AG09319 (cell line): ENCODE results near the gene HGF.

Experiments used
- DNase-seq: peaks from one replicate; pipeline ENCODE4 v3.0.0-alpha.2; 2010; ENCODE audit warnings: low read depth; ENCODE audit errors: extremely low read depth
- CTCF ChIP-seq: IDR thresholded peaks from 2 replicates; pipeline ENCODE4 v1.5.1; 2011; ENCODE audit warnings: low read depth, mild to moderate bottlenecking, inconsistent platforms, low read length, moderate library complexity

Gene HGF

GRCh38 chr7:81665236-81665635 is 104.6 kb downstream of the HGF start:
- DNase-seq: no peak
- no peak for TF ChIP-seq CTCF

GRCh38 chr7:81664304-81664703 is 105.5 kb downstream of the HGF start:
- no peak for DNase-seq
- no peak for TF ChIP-seq CTCF

- no peak for DNase-seq
- no peak for TF ChIP-seq CTCF
Measured at GRCh38 chr7:81662531-81662930, 107.3 kb downstream of the HGF start.

GRCh38 chr7:81659697-81660395 is 110.0 kb downstream of the HGF start:
- TF ChIP-seq CTCF: no peak
- DNase-seq: no peak

- no peak for DNase-seq
- no peak for TF ChIP-seq CTCF
Measured at GRCh38 chr7:81657551-81657950, 112.3 kb downstream of the HGF start.

- no peak for TF ChIP-seq CTCF
- no peak for DNase-seq
Measured at GRCh38 chr7:81655271-81655670, 114.6 kb downstream of the HGF start.

- DNase-seq: no peak
- TF ChIP-seq CTCF: no peak
Measured at GRCh38 chr7:81652225-81652624, 117.6 kb downstream of the HGF start.
